SU-DHL-6 (cell line): ENCODE results near the gene FGFR3.

Experiments
- H2AFZ ChIP-seq: fragments of 200-600 bp; sonication (generic); 2 replicates; pipeline ENCODE4 v1.6.1; 2014; ENCODE audit warnings: low read depth, mild to moderate bottlenecking, moderate library complexity, mixed read lengths, antibody characterized with exemption, low read length; ENCODE audit not compliant: severe bottlenecking
- H3F3A ChIP-seq: fragments of 200-600 bp; shearing (Covaris generic); 2 replicates; pipeline ENCODE4 v1.6.0; 2016; ENCODE audit warnings: antibody characterized with exemption, mild to moderate bottlenecking; ENCODE audit not compliant: insufficient read depth
- H3K27ac ChIP-seq: fragments of 200-600 bp; sonication (generic); 2 replicates; pipeline ENCODE4 v1.5.1; 2016; ENCODE audit warnings: low read depth, mild to moderate bottlenecking, low read length, moderate library complexity, mixed read lengths
- H3K27me3 ChIP-seq: fragments of 200-600 bp; sonication (generic), shearing (Covaris generic); 2 replicates; pipeline ENCODE4 v1.6.0; 2014; ENCODE audit warnings: mild to moderate bottlenecking, low read length
- H3K36me3 ChIP-seq: fragments of 200-600 bp; sonication (generic); 2 replicates; pipeline ENCODE4 v1.6.1; 2014; ENCODE audit warnings: mild to moderate bottlenecking, low read length, mixed read lengths
- H3K4me2 ChIP-seq: fragments of 300-600, 200-600 bp; shearing (Covaris generic), sonication (generic); 2 replicates; pipeline ENCODE4 v1.6.0; 2014; ENCODE audit warnings: low read length, low read depth, mild to moderate bottlenecking; ENCODE audit not compliant: poor library complexity, severe bottlenecking
- H3K4me3 ChIP-seq: fragments of 200-600 bp; sonication (generic); 2 replicates; pipeline ENCODE4 v1.5.1; 2014; ENCODE audit warnings: antibody characterized with exemption, low read length, mild to moderate bottlenecking, mixed read lengths; ENCODE audit not compliant: insufficient read depth, poor library complexity, severe bottlenecking
- H3K79me2 ChIP-seq: fragments of 200-600 bp; sonication (generic); 2 replicates; pipeline ENCODE4 v1.6.1; 2014; ENCODE audit warnings: mild to moderate bottlenecking, low read length, moderate library complexity; ENCODE audit not compliant: insufficient read depth
- H3K9ac ChIP-seq: fragments of 200-600 bp; sonication (generic); 2 replicates; pipeline ENCODE4 v1.7.0; 2014; ENCODE audit warnings: mild to moderate bottlenecking, low read length
- H3K9me2 ChIP-seq: fragments of 200-600 bp; sonication (generic); replicated peaks from 2 replicates; pipeline ENCODE4 v1.6.1; 2014; ENCODE audit warnings: low read length; ENCODE audit not compliant: insufficient read depth
- H3K9me3 ChIP-seq: fragments of 200-600 bp; sonication (generic); 2 replicates; pipeline ENCODE4 v1.6.1; 2014; ENCODE audit warnings: low read length, mixed read lengths; ENCODE audit not compliant: insufficient read depth
- H4K20me1 ChIP-seq: fragments of 200-600 bp; sonication (generic); 2 replicates; pipeline ENCODE4 v1.6.1; 2014; ENCODE audit warnings: low read depth, mild to moderate bottlenecking, antibody characterized with exemption, low read length, moderate library complexity, mixed read lengths
- CTCF ChIP-seq: fragments of 200-600 bp; sonication (generic); IDR thresholded peaks from one replicate; pipeline ENCODE4 v1.5.1; 2017; ENCODE audit warnings: antibody characterized with exemption, mild to moderate bottlenecking, low read length, moderate library complexity; ENCODE audit not compliant: insufficient read depth, poor library complexity, severe bottlenecking
- EZH2phosphoT487 ChIP-seq: fragments of 200-600 bp; sonication (generic), shearing (Covaris generic); conservative IDR thresholded peaks from 2 replicates; pipeline ENCODE4 v1.6.1; 2018; ENCODE audit warnings: mild to moderate bottlenecking, antibody characterized with exemption, low read length, moderate library complexity, mixed read lengths

Gene FGFR3

GRCh38 chr4:1803523-1804423 lies 10.7 kb downstream of the FGFR3 start:
- Histone ChIP-seq H2AFZ (no peak overlapping the region), H3K27ac (no peak overlapping the region), H3K4me3 (no peak overlapping the region), H4K20me1 (no peaks in the 10 kb centered on the region), H3K9me3 (no peaks in the 10 kb centered on the region), H3K27me3 (no peaks in the 10 kb centered on the region), H3K79me2 (no peaks in the 10 kb centered on the region), H3K9ac (no peak overlapping the region), H3K36me3 (no peaks in the 10 kb centered on the region), H3K9me2 (no peaks in the 10 kb centered on the region), H3K4me2 (no peak overlapping the region), H3F3A (no peaks in the 10 kb centered on the region)
- no peak for TF ChIP-seq CTCF
- TF ChIP-seq EZH2phosphoT487: no peak

DNA sequence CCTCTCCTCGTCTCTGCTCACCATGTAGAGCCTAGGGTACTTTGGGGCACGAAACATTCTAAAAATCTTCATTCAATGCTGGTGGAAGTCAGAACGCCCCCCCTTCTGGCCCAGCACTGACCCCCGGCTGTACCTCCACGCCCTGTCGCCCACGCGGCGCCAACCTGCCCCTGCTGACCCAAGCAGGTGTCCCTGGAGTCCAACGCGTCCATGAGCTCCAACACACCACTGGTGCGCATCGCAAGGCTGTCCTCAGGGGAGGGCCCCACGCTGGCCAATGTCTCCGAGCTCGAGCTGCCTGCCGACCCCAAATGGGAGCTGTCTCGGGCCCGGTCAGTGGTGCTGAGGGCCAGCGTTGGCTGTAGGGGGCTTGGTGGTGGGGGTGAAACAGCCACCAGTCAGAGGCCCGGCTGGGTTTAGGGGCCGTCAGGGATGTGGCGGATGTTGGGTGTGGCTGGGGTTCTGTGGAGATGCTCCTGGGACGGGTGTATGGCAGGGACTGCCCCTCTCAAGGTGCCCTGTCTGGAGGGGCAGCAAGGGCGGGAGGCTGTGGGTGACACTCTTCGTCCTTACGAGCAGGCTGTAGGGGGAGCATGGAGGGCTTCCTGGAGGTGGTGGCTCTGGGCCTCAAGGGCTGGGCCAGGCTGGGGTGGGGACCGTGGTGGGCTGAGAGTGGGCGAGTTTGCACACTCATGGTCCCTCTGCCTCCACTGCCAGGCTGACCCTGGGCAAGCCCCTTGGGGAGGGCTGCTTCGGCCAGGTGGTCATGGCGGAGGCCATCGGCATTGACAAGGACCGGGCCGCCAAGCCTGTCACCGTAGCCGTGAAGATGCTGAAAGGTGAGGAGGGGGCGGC lies 11.8 kb downstream of the FGFR3 start:
- no peak overlapping the region for H3K9ac ChIP-seq
- no peaks in the 10 kb centered on the region for H3F3A ChIP-seq
- no peak overlapping the region for H3K4me3 ChIP-seq
- no peaks in the 10 kb centered on the region for H3K9me3 ChIP-seq
- H3K27me3 ChIP-seq: no peaks in the 10 kb centered on the region
- H3K9me2 ChIP-seq: no peaks in the 10 kb centered on the region
- H4K20me1 ChIP-seq: no peaks in the 10 kb centered on the region
- no peak overlapping the region for H3K27ac ChIP-seq
- no peak overlapping the region for H3K4me2 ChIP-seq
- H2AFZ ChIP-seq: no peak overlapping the region
- H3K79me2 ChIP-seq: no peaks in the 10 kb centered on the region
- no peaks in the 10 kb centered on the region for H3K36me3 ChIP-seq
- TF ChIP-seq EZH2phosphoT487 (no peak), CTCF (no peak)

GRCh38 chr4:1805493-1806222 lies 12.6 kb downstream of the FGFR3 start:
- Histone ChIP-seq H3K9ac (no peak overlapping the region), H3K79me2 (no peaks in the 10 kb centered on the region), H3K9me2 (no peaks in the 10 kb centered on the region), H3K4me2 (no peak overlapping the region), H3K36me3 (no peaks in the 10 kb centered on the region), H3K27ac (no peak overlapping the region), H3K27me3 (no peaks in the 10 kb centered on the region), H3K9me3 (no peaks in the 10 kb centered on the region), H2AFZ (no peak overlapping the region), H4K20me1 (no peaks in the 10 kb centered on the region), H3K4me3 (no peak overlapping the region), H3F3A (no peaks in the 10 kb centered on the region)
- TF ChIP-seq EZH2phosphoT487 (no peak), CTCF (no peak)
